Endothelial cell of umbilical vein (primary cell): ENCODE measurements around the gene LYZL6. TPM values are rescaled to one million over a fixed set of nuclear protein-coding genes. Genes with fewer than 3 reads are reported as not detected.

ENCODE experiments used
- BruUV-seq: library from RNA; stranded (reverse); fragments of 400-500 nt; replicated peaks from 2 replicates; lab custom pipeline; 2021; lab: Mats Ljungman, UMichigan
- CTCF ChIA-PET: fragments of 300-600, 350-600 bp; sonication (Branson Sonifier 250); formaldehyde crosslinking; loops from one replicate; lab custom pipeline; 2021; ENCODE audit warnings: antibody characterized with exemption, inconsistent platforms; lab: Charles Lee
- POLR2A ChIA-PET: fragments of 300-600, 350-600 bp; sonication (Branson Sonifier 250); formaldehyde crosslinking; loops from one replicate; lab custom pipeline; 2021; ENCODE audit warnings: antibody characterized with exemption, inconsistent platforms; lab: Charles Lee
- DNase-seq: peaks from one replicate; pipeline ENCODE4 v3.0.0-alpha.2; 2011; ENCODE audit warnings: low read depth, low spot score
- FAIRE-seq: peaks from 2 replicates; lab custom pipeline; 2011; peaks lifted over from hg19 to GRCh38; lab: Jason Lieb, UNC
- H2AFZ ChIP-seq: 2 replicates; pipeline ENCODE4 v1.6.0; 2012; ENCODE audit warnings: low read depth, low read length, control low read depth, inconsistent platforms
- H3K27ac ChIP-seq: 2 replicates; pipeline ENCODE4 v1.5.1; 2011; ENCODE audit warnings: low read depth, mild to moderate bottlenecking, control low read depth, low read length, moderate library complexity; ENCODE audit not compliant: insufficient read depth
- H3K27me3 ChIP-seq, 2 experiments: 2 replicates each; pipeline versions ENCODE4 v1.6.0 to v1.6.1; 2011; ENCODE audit warnings: low read length in 2 of 2, mixed read lengths in 1 of 2; ENCODE audit not compliant: control insufficient read depth in 2 of 2, insufficient read depth in 2 of 2
- H3K36me3 ChIP-seq, 2 experiments: 2 replicates in 1 of 2; 3 replicates in 1 of 2; pipeline ENCODE4 v1.5.1; 2011; ENCODE audit warnings: low read length in 2 of 2, mild to moderate bottlenecking in 1 of 2, moderate library complexity in 1 of 2; ENCODE audit not compliant: control insufficient read depth in 2 of 2, insufficient read depth in 2 of 2; ENCODE audit errors: extremely low read depth in 1 of 2
- H3K4me1 ChIP-seq: 3 replicates; pipeline ENCODE4 v1.5.1; 2011; ENCODE audit warnings: mild to moderate bottlenecking, low read length; ENCODE audit not compliant: control insufficient read depth, insufficient read depth; ENCODE audit errors: extremely low read depth
- H3K4me2 ChIP-seq: 2 replicates; pipeline ENCODE4 v1.6.1; 2011; ENCODE audit warnings: low read length, control low read depth, mixed read lengths; ENCODE audit not compliant: insufficient read depth
- H3K4me3 ChIP-seq, 3 experiments: fragments of 200-600 bp in 1 of 3; sonication (generic), shearing (Covaris generic) in 1 of 3; replicated peaks in 1 of 3; 2 replicates each; pipeline ENCODE4 v1.5.1; 2011 to 2016; ENCODE audit warnings: control low read depth in 3 of 3, low read length in 3 of 3, mild to moderate bottlenecking in 2 of 3, inconsistent platforms in 1 of 3, low read depth in 1 of 3, moderate library complexity in 1 of 3; ENCODE audit not compliant: insufficient read depth in 1 of 3
- H3K79me2 ChIP-seq: 2 replicates; pipeline ENCODE4 v1.6.0; 2012; ENCODE audit warnings: low read length, inconsistent platforms; ENCODE audit not compliant: control insufficient read depth, insufficient read depth
- H3K9ac ChIP-seq: replicated peaks from 2 replicates; pipeline ENCODE3; 2011; ENCODE audit warnings: low read length, control low read depth; ENCODE audit not compliant: insufficient read depth; ENCODE audit errors: extremely low read depth
- H3K9me1 ChIP-seq: replicated peaks from 3 replicates; pipeline ENCODE4 v1.6.0; 2011; ENCODE audit warnings: mild to moderate bottlenecking, low read length; ENCODE audit not compliant: control insufficient read depth, insufficient read depth; ENCODE audit errors: extremely low read depth
- H3K9me3 ChIP-seq: replicated peaks from 2 replicates; pipeline ENCODE4 v1.5.1; 2012; ENCODE audit warnings: low read length, inconsistent platforms; ENCODE audit not compliant: control insufficient read depth, insufficient read depth
- H4K20me1 ChIP-seq: replicated peaks from 2 replicates; pipeline ENCODE3; 2011; ENCODE audit warnings: mild to moderate bottlenecking, low read length; ENCODE audit not compliant: control insufficient read depth, insufficient read depth; ENCODE audit errors: extremely low read depth
- CTCF ChIP-seq, 2 donors: IDR thresholded peaks; 1 replicate in 1 of 2; 2 replicates in 1 of 2; pipeline ENCODE4 v1.5.1; 2011; ENCODE audit warnings: low read length in 2 of 2, mild to moderate bottlenecking in 2 of 2, moderate library complexity in 2 of 2, control low read depth in 1 of 2, inconsistent platforms in 1 of 2, low read depth in 1 of 2; ENCODE audit not compliant: insufficient read depth in 1 of 2; ENCODE audit errors: extremely low read depth in 1 of 2
- EZH2 ChIP-seq: IDR thresholded peaks from 2 replicates; pipeline ENCODE4 v1.6.1; 2012; ENCODE audit warnings: borderline replicate concordance, low read depth, mild to moderate bottlenecking, moderate library complexity, low read length, inconsistent platforms; ENCODE audit not compliant: severe bottlenecking
- FOS ChIP-seq: IDR thresholded peaks from 2 replicates; pipeline ENCODE4 v1.6.1; 2011; ENCODE audit warnings: mild to moderate bottlenecking, low read length, moderate library complexity, borderline replicate concordance; ENCODE audit not compliant: insufficient read depth
- GATA2 ChIP-seq: IDR thresholded peaks from 2 replicates; pipeline ENCODE4 v1.7.0; 2011; ENCODE audit warnings: low read depth, mild to moderate bottlenecking, moderate library complexity, mixed read lengths, low read length; ENCODE audit not compliant: insufficient read length, insufficient read depth
- JUN ChIP-seq: IDR thresholded peaks from 2 replicates; pipeline ENCODE4 v1.6.1; 2011; ENCODE audit warnings: borderline replicate concordance, low read depth; ENCODE audit not compliant: insufficient read length, insufficient read depth
- MAX ChIP-seq: IDR thresholded peaks from 2 replicates; pipeline ENCODE4 v1.6.1; 2011; ENCODE audit not compliant: insufficient read depth, insufficient read length
- MYC ChIP-seq: IDR thresholded peaks from one replicate; pipeline ENCODE4 v1.6.1; 2011; ENCODE audit warnings: mild to moderate bottlenecking, low read depth, low read length
- POLR2A ChIP-seq: IDR thresholded peaks from 2 replicates; pipeline ENCODE4 v1.6.1; 2012; ENCODE audit warnings: low read depth, mild to moderate bottlenecking, control low read depth, low read length
- POLR2AphosphoS5 ChIP-seq: IDR thresholded peaks from 2 replicates; pipeline ENCODE4 v1.6.1; 2012; ENCODE audit warnings: low read depth, mild to moderate bottlenecking, control low read depth, low read length, moderate library complexity; ENCODE audit not compliant: insufficient read depth
- dilution Hi-C: fragments of 300-500 bp; cut with MboI; formaldehyde crosslinking; loops from one replicate; pipeline ENCODE4 v1.15.0; 2019; ENCODE audit warnings: low sequenced_read_pairs; ENCODE audit not compliant: extremely low pct_ligation_motif_present
- intact Hi-C: fragments of 100-400 bp; cut with micrococcal nuclease; formaldehyde crosslinking; loops from one replicate; pipeline ENCODE4 v1.10.0; 2022
- polyA plus RNA-seq, 4 experiments: library from polyadenylated mRNA; depleted of rRNA in 3 of 4; stranded (reverse) in 3 of 4; unstranded in 1 of 4; fragments of >200 nt; gene quantifications; 2 replicates each; pipeline versions ENCODE4 v1.2.1 to v1.2.3, GENCODE V29; 2011 to 2012; ENCODE audit warnings: missing spikeins in 1 of 4
- total RNA-seq: library from RNA; stranded (reverse); gene quantifications from 2 replicates; pipeline ENCODE4 v1.2.3, GENCODE V29; 2021

LYZL6 gene
- total and polyA plus RNA-seq, 2 donors (not counting 3 experiments of a cell fraction or from before 2014, with no cell fraction given): not detected

GRCh38 chr17:35968520-35969054 is 25.1 kb upstream of the LYZL6 start:
- ChIA-PET CTCF (interaction anchor here (0.8 to 13.0 kb wide), 10 partner anchors 10 to 519 kb away, joined by 3 to 467 read pairs (median 12); no protein-coding TSS in a partner anchor), POLR2A (no interaction called here)
- dilution Hi-C loops (no loop called here), intact Hi-C loops (loop anchor here (1.0 kb wide), 4 partner anchors 41 to 181 kb away; no protein-coding TSS in a partner anchor)
- no peak overlapping the region for H3K9ac ChIP-seq
- no peak overlapping the region for H3K4me3 ChIP-seq
- no peak for TF ChIP-seq CTCF (IDR thresholded peaks at IDR 0.05; ENCODE audit: extremely low read depth in 1 of 2, insufficient read depth in 1 of 2, low read depth in 1 of 2, low read length in 2 of 2)
- TF ChIP-seq POLR2A: no peak
- no peak for TF ChIP-seq MAX
- no peak for TF ChIP-seq POLR2AphosphoS5
- no peak for TF ChIP-seq GATA2
- TF ChIP-seq FOS: no peak
- no peak for TF ChIP-seq JUN
- no peak for TF ChIP-seq MYC
- TF ChIP-seq EZH2: no peak
- H2AFZ ChIP-seq: no peak overlapping the region
- no peaks in the 10 kb centered on the region for H3K9me1 ChIP-seq
- no TSS peak for BruUV-seq
- H3K79me2 ChIP-seq: no peaks in the 10 kb centered on the region
- no peak for FAIRE-seq
- H4K20me1 ChIP-seq: no peaks in the 10 kb centered on the region
- H3K4me2 ChIP-seq: no peak overlapping the region
- no peak overlapping the region for H3K27ac ChIP-seq
- H3K4me1 ChIP-seq: peaks cover 22% of the 10 kb centered on the region
- H3K27me3 ChIP-seq: no peaks in the 10 kb centered on the region
- no peaks in the 10 kb centered on the region for H3K36me3 ChIP-seq
- DNase-seq: no peak
- H3K9me3 ChIP-seq: no peaks in the 10 kb centered on the region
